ENCODE data around the gene ATXN7. TPM values are rescaled to one million over a fixed set of nuclear protein-coding genes. Genes with fewer than 3 reads are reported as not detected.

ATXN7 gene
- polyA plus RNA-seq, 3 donors = 2.7 to 29.5 (median 3.2) TPM

DNA sequence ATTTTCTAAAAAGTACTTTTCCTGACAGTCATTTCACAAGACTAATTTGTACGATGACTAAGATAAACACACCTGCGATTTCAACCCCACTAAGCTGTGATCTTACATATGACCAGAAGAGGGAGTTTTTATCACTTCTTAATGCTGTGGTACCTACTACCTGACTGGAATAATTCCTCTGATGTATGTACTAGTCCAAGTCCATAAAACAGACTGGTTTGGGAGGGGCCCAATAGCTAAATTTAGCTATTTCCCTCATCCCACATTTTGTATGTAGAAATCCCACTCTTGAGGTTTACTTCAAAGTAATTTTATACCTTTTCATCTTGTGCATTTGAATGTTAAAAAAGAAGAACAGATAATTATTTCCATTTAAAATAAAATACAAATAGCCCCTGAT, 98.2 kb downstream of the ATXN7 start:
- H3K4me1 Mint-ChIP-seq = peaks cover 30% of the 10 kb centered on the region
- H3K4me3 ChIP-seq (replicated peaks in 1 of 3; ENCODE audit: low read depth in 2 of 3, low read length in 3 of 3) = no peak overlapping the region
- H3K9me3 ChIP-seq (replicated peaks in 1 of 2; ENCODE audit: control insufficient read depth in 1 of 2, insufficient read depth in 1 of 2, low read length in 2 of 2) = no peaks in the 10 kb centered on the region
- H3K27me3 Mint-ChIP-seq (ENCODE audit: low read depth in 3 of 3) = no peaks in the 10 kb centered on the region
- TF ChIP-seq, protein P1, sequence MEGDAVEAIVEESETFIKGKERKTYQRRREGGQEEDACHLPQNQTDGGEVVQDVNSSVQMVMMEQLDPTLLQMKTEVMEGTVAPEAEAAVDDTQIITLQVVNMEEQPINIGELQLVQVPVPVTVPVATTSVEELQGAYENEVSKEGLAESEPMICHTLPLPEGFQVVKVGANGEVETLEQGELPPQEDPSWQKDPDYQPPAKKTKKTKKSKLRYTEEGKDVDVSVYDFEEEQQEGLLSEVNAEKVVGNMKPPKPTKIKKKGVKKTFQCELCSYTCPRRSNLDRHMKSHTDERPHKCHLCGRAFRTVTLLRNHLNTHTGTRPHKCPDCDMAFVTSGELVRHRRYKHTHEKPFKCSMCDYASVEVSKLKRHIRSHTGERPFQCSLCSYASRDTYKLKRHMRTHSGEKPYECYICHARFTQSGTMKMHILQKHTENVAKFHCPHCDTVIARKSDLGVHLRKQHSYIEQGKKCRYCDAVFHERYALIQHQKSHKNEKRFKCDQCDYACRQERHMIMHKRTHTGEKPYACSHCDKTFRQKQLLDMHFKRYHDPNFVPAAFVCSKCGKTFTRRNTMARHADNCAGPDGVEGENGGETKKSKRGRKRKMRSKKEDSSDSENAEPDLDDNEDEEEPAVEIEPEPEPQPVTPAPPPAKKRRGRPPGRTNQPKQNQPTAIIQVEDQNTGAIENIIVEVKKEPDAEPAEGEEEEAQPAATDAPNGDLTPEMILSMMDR (IDR thresholded peaks at IDR 0.05) = peak; percentile 90
- H2AFZ ChIP-seq (ENCODE audit: insufficient read depth, low read depth, low read length, poor library complexity, severe bottlenecking) = no peak overlapping the region
- H3K4me1 ChIP-seq (ENCODE audit: control insufficient read depth in 1 of 2, insufficient read depth in 2 of 2, low read length in 2 of 2) = peaks cover 15 to 18% of the 10 kb centered on the region in 2 donors
- H3K4me2 ChIP-seq (replicated peaks; ENCODE audit: extremely low read depth, low read length, poor library complexity, severe bottlenecking) = no peak overlapping the region
- no CpG with 5 or more reads among the region's 2 CpGs for WGBS (ENCODE audit: insufficient coverage)
- H3K27me3 ChIP-seq (ENCODE audit: control insufficient read depth in 2 of 2, insufficient read depth in 2 of 2, low read length in 2 of 2) = no peaks in the 10 kb centered on the region
- peak in 2 of 3 donors; percentile 42 to 49 for DNase-seq
- H3K9me3 Mint-ChIP-seq = no peaks in the 10 kb centered on the region
- H3K4me3 Mint-ChIP-seq = no peak overlapping the region
- H3K9ac ChIP-seq (ENCODE audit: insufficient read depth, low read length, poor library complexity, severe bottlenecking) = no peak overlapping the region
- peak overlapping the region in 1 of 7 donors; percentile 30 for H3K27ac Mint-ChIP-seq
- H3K36me3 ChIP-seq (replicated peaks in 1 of 2; ENCODE audit: control insufficient read depth in 1 of 2, insufficient read depth in 2 of 2, low read length in 2 of 2) = peaks cover 0 to 4% of the 10 kb centered on the region in 2 donors
- peaks cover 4 to 22% of the 10 kb centered on the region in 2 donors for H3K36me3 Mint-ChIP-seq
- peaks cover 85% of the 10 kb centered on the region for H3K79me2 ChIP-seq (ENCODE audit: insufficient read depth, low read length)
- intact Hi-C loops (cut with micrococcal nuclease) = loop anchor here in 1 of 2 donors (5.0 kb wide), 2 partner anchors 35 to 50 kb away; partner anchors contain the start of gene SCAANT1
- H3K27ac ChIP-seq (ENCODE audit: low read depth in 1 of 2, low read length in 2 of 2) = no peak overlapping the region
- H4K20me1 ChIP-seq (ENCODE audit: insufficient read depth, low read length) = peaks cover 65% of the 10 kb centered on the region

DNA sequence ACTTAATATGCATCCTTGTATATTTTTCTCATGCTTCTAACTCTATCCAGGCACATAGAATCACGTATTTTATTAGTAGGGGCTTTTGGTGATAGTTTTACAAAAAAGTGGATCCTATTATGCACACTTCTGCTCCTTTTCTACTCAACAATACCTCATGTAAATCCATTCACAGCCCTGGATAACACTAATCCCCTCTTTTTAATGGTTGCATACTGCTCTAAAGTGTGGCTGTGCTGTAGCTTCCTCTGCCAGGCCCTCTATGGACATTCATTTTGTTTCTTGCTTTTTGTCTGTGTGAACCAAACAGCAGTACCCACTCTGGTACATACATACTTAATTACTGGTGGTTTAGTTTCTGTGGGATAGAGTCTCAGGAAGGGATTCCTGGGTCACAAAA, 99.8 kb downstream of the ATXN7 start:
- no peak overlapping the region for H2AFZ ChIP-seq (ENCODE audit: insufficient read depth, low read depth, low read length, poor library complexity, severe bottlenecking)
- H3K4me1 Mint-ChIP-seq = peaks cover 45% of the 10 kb centered on the region
- H3K79me2 ChIP-seq (ENCODE audit: insufficient read depth, low read length) = peaks cover 74% of the 10 kb centered on the region
- H3K27me3 Mint-ChIP-seq (ENCODE audit: low read depth in 3 of 3) = no peaks in the 10 kb centered on the region
- no peaks in the 10 kb centered on the region for H3K9me3 ChIP-seq (replicated peaks in 1 of 2; ENCODE audit: control insufficient read depth in 1 of 2, insufficient read depth in 1 of 2, low read length in 2 of 2)
- H3K27ac Mint-ChIP-seq = peak overlapping the region in 2 of 7 donors; percentile 58
- TF ChIP-seq, protein P1 (IDR thresholded peaks at IDR 0.05) = no peak
- H3K36me3 Mint-ChIP-seq = peaks cover 3 to 21% of the 10 kb centered on the region in 2 donors
- intact Hi-C loops (cut with micrococcal nuclease) = loop anchor here in 1 of 2 donors (5.0 kb wide), 2 partner anchors 34 to 51 kb away; partner anchors contain the start of gene SCAANT1
- peaks cover 31 to 32% of the 10 kb centered on the region in 2 donors for H3K4me1 ChIP-seq (ENCODE audit: control insufficient read depth in 1 of 2, insufficient read depth in 2 of 2, low read length in 2 of 2)
- H3K4me3 Mint-ChIP-seq = no peak overlapping the region
- no peak for DNase-seq
- H3K9ac ChIP-seq (ENCODE audit: insufficient read depth, low read length, poor library complexity, severe bottlenecking) = no peak overlapping the region
- no peak overlapping the region for H3K4me3 ChIP-seq (replicated peaks in 1 of 3; ENCODE audit: low read depth in 2 of 3, low read length in 3 of 3)
- H3K4me2 ChIP-seq (replicated peaks; ENCODE audit: extremely low read depth, low read length, poor library complexity, severe bottlenecking) = no peak overlapping the region
- H3K27me3 ChIP-seq (ENCODE audit: control insufficient read depth in 2 of 2, insufficient read depth in 2 of 2, low read length in 2 of 2) = no peaks in the 10 kb centered on the region
- peak overlapping the region in 1 of 2 donors; percentile 49 for H3K27ac ChIP-seq (ENCODE audit: low read depth in 1 of 2, low read length in 2 of 2)
- no peaks in the 10 kb centered on the region for H3K36me3 ChIP-seq (replicated peaks in 1 of 2; ENCODE audit: control insufficient read depth in 1 of 2, insufficient read depth in 2 of 2, low read length in 2 of 2)
- WGBS (ENCODE audit: insufficient coverage) = no CpG with 5 or more reads among the region's 1 CpG
- peaks cover 56% of the 10 kb centered on the region for H4K20me1 ChIP-seq (ENCODE audit: insufficient read depth, low read length)
- no peaks in the 10 kb centered on the region for H3K9me3 Mint-ChIP-seq
